GM21367 (cell line): ENCODE data around the gene ZDHHC11B.
A peak's percentile ranks its signal among the peaks of the same experiment; 100 is the strongest.
"Not testable (repeated sequence)": the region's sequence is repeated elsewhere in the genome, so short reads cannot be mapped to it uniquely, and the experiment has no call there.

Source experiments
- ATAC-seq: cut with Tn5 transposase; IDR thresholded peaks from one replicate; pipeline ENCODE4 v1.9.1; 2021; ENCODE audit not compliant: unreplicated experiment

ZDHHC11B gene, protein sequence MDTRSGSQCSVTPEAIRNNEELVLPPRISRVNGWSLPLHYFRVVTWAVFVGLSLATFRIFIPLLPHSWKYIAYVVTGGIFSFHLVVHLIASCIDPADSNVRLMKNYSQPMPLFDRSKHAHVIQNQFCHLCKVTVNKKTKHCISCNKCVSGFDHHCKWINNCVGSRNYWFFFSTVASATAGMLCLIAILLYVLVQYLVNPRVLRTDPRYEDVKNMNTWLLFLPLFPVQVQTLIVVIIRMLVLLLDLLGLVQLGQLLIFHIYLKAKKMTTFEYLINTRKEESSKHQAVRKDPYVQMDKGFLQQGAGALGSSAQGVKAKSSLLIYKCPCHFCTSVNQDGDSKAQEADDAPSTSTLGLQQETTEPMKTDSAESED

DNA sequence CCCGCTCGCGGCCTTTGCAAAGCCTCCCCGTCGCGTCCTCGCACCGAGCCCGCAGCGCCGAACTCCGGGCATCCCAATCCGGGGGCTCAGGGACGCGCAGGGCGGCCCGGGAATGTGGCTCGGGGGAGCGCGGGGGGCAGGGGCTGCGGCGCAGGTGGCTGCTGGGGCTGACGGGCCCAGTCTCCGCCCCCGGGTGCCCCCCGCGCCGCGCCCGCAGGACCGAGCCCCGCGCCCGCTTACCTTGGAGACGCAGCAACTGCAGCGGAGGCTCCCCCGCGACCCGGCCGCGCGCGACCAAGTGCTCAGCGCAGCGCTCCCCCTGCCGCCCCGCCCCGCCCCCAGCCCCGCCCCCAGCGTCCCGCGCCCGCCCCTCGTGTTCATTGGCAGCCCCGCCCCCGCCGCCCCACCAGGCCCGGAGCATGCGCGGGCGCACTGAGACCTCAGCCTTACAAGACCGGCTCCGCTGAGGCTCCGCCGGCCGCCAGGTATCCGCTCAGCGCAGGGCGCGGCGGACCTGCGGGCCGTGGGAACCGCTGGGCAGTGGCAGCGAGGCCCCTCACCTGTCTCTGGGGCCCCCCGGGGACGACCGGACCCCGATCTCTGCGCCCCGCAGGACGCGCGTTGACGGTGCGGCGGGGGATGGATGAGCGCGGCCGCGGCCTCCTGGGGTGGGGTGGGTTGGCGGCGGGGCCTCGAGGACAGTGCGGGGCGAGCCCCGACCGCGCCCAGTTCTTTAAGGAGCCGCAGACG, at the start of gene ZDHHC11B:
Gene ZDHHC11B (minus strand): TSS at position 302 of the 750 bp plus-strand sequence. CDS start 17,810 bp downstream, outside the sequence.
- ATAC-seq, result peak; percentile 67

DNA sequence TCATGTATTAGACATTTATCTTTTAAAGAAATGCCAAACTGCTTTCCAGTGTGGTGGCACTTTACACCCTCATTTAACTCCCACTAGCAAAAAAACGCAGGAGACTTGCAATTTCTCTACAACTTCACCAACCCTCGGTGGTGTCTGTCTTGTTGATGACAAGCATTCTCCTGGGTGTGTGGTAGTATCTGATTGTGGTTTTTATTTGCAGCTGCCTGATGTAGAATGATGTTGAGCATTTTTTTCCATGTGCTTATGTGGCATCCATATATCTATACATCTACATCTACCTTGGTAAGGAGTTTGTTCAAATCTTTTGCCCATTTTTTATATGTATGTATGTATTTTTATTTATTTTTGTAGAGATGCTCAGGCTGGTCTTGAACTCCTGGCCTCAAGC, 49.5 kb upstream of the ZDHHC11B start:
- ATAC-seq, result not testable (repeated sequence)

DNA sequence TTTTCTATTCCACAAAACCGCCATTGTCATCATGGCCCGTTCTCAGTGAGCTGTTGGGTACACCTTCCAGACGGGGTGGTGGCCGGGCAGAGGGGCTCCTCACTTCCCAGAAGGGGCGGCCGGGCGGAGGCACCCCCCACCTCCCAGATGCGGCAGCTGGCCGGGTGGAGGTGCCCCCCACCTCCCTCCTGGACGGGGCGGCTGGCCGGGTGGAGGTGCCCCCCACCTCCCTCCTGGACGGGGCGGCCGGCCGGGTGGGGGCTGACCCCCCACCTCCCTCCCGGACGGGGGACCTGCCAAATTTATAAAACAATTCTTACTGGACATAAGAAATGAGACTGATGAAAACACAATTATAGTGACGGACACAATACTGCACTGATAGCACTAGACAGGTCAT, 43.7 kb upstream of the ZDHHC11B start:
- not testable (repeated sequence) for ATAC-seq

DNA sequence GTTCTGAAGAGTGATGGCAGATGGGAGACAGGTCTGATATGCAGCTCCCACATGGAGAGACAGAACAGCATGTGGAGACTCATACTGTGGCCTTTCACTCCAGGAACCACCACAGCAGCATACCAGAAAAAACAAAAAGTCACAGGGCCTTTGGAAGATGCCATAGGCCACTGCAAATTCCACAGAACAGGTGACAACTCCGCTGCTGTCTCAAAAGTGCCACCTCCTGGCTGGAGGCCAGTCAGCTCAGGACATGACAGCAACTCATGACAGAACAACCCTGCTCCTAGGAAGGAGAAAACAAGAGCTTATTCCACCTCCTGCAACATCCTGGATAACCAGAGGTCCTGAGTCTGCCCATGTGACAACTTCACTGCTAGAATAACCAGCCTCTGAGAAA, 41.0 kb upstream of the ZDHHC11B start:
- ATAC-seq, result not testable (repeated sequence)

DNA sequence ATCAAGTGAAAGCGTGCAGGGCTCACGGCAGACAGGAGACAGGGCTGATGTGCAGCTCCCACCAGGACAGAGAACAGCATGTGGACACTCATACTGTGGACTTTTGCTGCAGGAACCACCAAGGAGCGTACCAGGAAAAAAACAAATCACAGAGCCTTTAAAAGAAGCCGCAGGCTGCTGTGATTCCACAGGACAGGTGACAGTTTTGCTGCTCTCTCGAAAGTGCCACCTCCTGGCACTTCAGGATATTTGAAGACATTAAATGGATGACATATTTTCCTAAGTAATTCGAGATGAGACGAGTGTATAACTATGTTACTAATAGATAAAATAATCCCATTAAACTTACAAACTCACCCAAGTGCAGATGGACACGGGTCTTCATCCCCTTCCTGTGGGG, 37.0 kb upstream of the ZDHHC11B start:
- ATAC-seq, result no peak

DNA sequence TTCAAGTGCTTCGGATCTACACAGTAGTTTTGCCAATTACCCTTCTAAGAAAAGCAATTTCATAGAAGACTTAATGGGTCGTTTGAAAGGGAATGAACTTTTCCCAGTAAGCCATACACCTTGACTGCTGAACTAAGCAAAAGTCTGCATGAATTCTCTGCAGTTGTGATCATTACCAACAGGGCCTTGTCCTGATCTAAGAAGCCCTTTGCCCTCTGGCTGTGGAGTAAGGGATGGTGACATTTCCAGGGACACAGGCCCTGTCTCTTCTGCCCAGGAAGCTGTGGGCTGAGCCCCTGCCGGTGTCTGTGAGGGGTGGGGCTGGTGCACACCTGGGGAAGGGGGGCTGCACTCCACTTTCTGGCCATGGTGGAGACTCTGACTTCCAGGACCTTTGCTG, 35.7 kb upstream of the ZDHHC11B start:
- no peak for ATAC-seq

DNA sequence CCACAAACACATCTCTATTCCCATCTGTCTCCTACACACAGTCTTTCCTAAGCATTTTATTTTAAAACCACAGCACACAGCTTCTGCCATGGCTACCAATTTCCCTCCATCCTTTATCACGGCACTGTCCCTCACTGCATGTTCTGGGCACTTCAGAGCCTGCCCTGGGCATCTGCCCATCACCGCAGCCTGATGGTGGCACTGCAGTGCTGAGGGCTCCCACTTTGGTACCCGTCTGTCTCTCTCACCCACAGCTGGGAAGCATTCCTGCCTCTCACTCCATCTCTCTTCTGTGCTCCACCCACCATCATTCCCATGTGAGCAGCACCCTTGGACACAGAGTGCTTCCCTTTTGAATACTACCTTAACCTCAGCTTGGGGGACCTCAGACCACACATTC, 34.5 kb upstream of the ZDHHC11B start:
- no peak for ATAC-seq

DNA sequence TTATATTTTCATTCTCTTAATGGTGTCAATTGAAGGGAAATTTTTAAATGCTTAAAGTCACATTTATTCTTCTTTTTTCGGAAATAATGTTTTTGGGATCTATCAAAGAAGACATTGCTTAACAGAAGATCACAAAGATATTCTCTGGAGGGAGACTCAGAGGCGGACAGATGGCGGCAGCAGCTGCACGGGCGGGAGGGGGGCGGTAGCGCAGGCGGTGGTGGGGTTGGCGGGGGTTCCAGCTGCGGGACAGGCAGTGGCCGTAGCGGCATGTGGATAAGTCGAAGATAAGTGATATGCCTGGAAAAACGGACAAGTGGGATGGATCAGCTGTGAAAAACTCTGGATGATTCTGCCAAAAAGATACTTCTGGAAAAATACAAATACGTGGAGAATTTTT, 31.6 kb upstream of the ZDHHC11B start:
- ATAC-seq, result no peak

DNA sequence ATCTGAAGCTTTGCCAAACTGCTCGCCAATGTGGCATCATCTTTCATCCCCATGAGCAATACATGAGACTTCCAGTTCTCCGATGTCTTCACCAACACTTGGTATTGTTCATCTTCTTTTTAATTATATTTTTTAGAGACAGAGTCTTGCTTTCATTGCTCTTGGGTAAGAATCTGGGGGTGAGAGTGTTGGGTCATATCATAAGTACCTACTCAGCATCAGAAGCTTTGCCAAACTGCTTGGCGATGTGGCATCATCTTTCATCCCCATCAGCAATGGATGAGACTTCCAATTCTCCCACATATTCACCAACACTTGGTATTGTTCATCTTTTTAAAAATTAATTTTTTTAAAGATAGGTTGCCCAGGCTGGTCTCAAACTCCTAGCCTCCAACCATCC, 30.9 kb upstream of the ZDHHC11B start:
- no peak for ATAC-seq

DNA sequence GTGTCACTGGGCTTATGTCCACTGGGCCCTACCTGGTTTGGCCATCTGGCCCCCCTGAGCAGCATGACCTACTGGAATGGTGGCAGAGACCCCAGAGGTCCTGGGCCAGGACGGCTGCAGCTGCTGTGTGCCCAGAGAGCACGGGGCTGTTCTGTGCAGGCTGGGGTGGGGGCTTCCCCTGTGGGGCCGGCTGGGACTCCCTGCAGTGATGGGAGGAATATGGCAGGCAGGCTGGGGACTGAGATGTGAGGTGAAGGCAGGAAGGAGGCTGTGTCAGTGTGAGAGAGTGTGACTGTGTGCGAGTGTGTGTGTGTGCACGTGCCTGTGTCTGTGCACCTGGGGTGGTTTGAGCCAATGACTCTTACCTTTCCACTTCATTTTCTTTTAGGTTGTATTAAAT, 29.0 kb upstream of the ZDHHC11B start:
- not testable (repeated sequence) for ATAC-seq

DNA sequence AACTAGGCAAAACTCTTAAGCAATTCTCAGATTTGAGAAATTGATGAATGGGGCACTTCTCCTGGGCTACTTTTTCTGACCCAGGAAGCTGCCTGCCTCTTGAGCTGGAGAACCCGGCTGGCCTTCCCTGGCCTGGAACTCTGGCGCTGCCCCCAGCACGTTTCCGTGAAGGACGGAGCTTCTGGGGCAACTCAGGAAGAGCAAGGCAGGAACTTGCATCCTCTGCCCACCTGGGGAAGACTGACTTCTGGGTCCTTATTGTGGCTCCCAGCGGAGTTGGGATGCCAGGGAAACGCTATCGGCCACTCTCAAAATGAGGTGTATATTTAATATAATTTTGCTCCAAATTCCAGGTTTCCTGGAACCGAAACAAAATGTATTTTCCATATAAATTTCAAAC, 26.9 kb upstream of the ZDHHC11B start:
- not testable (repeated sequence) for ATAC-seq

DNA sequence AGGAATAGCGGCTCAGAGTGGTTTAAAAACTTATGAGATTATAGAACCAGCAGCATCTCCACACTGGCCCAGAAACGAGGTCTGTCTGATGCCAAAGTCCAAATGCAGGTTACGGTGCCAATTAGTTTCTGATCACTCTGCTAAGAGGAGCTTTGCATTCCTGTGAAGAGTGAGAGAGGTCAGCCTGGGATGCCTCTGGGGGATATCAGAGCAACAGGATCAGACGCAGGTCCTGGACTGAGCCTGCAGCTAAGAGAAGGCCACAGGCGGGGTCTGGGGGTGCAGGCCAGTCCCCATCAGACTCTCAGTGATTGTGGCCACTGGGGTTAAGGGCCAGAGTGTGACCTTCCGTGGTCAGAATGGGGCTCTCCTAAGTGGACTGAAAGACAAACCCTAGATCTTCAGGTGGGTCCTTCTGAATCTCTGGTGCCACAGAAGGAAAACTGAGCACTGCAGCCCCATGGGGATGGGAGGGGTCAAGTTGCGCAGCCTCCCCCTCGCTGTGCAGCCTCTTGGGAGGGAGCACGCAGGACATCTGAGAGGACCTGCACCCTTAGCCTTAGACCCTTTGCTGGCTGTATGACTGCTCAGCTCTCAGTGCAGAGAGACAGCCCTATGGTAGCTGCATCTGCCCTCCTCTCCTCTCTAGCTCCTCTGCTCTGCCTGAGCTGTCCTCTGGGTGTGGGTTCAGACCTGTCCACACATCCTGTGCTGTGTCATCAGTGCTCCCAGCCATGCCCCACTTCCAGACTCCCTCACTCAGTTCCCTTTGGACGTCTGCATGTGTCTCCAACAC, 23.4 kb upstream of the ZDHHC11B start:
- ATAC-seq, result not testable (repeated sequence)

DNA sequence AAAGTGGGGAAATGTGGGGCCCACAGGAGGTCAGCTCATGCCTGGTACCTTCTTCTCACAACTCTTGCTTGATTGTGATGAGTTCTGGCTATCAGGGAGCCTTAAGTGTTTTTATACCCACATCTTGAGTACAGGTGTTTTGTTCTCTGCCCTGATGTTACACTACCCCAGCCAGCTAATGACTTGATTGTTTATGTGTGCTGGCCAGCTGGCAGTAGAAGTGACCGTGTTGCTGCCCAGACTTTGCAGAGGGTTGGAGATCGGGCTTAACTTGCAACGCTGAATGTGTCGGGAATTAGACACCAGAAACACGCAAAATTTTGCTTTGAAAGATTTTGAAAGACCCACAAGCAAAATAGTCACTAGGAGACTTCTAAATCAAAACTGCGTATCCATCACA, 16.9 kb upstream of the ZDHHC11B start:
- no peak for ATAC-seq

DNA sequence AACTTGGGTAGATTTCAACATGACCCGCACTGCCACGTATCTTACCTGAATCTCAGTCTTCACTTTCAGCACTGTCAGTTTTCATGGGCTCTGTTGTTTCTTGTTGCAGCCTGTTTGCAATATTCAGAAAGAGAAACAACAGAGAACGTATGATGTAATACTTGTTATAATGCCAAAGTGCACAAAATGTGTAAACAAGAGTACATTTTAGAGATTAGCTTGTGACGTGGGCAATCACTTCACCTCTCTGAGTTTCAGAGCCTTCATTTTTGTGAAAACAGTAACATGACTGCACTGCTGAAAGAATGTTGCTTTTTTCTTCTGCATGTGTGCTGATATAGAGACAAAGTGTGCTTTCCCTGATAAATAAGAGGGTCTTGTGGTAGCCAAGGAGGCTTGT, 16.5 kb upstream of the ZDHHC11B start:
- ATAC-seq, result not testable (repeated sequence)

DNA sequence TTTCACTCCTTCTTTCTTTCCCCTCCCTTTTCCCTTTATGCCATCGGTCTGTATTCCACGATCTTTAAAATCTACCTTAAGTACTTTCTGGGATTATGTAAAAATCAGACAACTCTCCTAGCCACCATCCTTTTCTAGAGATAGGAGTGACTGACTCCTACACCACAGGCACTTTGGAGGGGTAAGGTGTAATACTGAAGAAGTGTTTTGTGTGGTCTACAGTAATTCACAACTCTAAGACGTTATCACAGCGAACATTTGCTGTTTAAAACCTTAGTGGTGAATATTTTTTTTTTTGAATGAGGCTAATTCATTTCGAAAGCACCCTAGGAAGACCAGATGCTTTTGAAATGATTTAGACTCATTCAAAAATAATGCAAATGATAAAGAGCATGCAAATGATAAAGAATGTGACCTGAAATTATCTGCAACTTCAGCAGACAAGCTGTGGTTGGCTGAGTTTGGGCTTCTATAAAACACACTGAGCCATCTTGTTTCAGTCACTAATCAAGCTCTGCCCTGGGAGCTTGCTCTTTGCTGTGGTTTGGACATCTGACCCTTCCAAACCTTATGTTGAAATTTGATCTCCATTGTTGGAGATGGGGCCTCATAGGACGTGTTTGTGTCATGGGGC, 14.1 kb upstream of the ZDHHC11B start:
- not testable (repeated sequence) for ATAC-seq

DNA sequence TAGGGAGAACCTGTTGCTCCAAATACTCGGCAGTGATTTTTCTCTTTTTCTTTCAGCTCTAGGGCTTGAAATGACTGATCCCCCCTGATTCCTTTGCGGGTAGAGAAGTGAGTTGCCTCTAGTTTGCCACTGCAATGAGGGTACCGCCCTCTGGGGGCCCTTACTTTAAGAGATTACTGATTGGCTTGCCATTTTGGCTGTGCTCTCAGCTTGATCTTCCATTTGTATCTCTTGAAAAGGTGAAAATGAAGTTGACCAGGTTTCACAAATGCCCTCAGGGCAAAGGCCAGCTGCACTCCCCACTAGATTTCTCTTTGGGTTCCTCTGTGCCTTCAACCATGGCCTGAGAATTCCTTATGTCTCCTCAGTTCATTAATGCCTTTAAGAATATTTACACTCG, 13.5 kb upstream of the ZDHHC11B start:
- ATAC-seq, result not testable (repeated sequence)

DNA sequence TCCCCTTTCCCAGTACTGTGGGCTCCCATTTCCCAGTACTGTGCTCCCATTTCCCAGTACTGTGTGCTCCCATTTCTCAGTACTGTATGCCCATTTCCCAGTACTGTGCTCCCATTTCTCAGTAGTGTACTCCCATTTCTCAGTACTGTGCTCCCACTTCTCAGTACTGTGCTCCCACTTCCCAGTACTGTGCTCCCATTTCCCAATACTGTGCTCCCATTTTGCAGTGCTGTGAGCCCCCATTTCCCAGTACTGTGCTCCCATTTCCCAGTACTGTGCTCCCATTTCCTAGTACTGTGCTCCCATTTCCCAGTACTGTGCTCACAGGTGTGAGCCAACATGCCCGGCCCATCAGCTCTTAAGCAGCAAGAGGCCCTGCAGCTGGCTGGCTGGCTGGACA, 11.3 kb upstream of the ZDHHC11B start:
- ATAC-seq, result not testable (repeated sequence)

DNA sequence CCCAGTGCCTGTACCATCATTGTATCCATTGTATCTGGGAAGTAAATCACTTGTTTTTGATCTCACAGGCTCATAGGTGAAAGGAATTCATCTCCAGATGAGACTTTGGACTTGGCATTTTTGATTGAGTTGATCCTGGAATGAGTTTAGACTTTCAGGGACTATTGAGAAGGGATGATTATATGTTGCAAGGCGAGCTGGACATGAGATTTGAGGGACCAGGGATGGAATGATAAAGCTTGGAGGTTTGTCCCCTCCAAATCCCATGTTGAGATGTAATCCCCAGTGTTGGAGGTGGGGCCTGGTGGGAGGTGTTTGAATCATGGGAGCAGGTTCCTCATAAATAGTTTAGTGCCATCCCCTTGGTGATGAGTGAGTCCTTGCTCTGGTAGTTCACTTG, 10.4 kb upstream of the ZDHHC11B start:
- not testable (repeated sequence) for ATAC-seq

DNA sequence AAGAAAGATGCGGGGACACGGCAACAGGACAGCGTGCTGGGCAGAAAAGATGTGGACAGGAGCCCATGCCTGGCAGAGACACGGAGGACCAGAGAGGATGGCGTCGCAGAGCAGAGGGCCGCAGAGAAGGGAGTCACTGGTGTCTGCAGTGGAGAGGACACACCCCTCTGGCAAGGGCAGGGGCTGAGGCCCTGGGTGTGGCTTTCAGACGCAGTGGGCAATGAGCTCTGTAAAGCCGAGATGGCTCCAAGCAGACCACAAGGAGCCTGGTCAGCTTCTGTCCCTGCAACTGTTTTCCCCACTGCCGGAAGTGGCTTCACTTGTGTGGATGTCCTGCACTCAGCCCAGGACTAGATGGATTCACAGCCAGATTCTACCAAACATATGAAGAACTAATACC, 4.2 kb upstream of the ZDHHC11B start:
- ATAC-seq, result not testable (repeated sequence)

DNA sequence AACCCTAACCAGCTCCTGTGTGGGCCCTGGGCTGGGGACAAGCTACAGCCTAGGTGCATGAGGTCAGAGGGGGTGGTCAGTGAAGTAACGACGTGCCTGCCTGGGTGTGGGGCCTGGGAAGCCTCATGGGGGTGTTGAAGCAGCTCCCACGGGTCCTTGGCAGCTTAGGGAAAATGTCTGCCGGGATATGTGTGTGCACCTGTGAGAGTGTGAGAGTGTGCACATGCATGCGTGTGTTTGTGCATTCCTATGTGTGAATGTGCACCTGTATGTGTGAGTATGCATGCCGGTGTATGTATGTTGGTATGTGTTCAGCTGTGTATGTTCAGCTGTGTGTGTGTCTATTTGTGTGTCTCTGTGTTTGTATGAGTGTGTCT, 3.3 kb upstream of the ZDHHC11B start:
- ATAC-seq, result not testable (repeated sequence)
